Stimulated activated naive B cell treated with anti-CD40 and anti-IgM and Interleukin-4, amounts not matched to agents 10 μg/mL and 1 μg/mL and 100 μg/mL, for 72 hours (primary cell): ENCODE results near the gene DISP3.

Experiments
- ATAC-seq, 2 donors: fragments of 150-1000 bp; cut with Tn5 transposase; replicated peaks; 2 replicates each; pipeline ENCODE4 v1.10.0; 2021; ENCODE audit warnings: moderate library complexity in 1 of 2
- DNase-seq: peaks from one replicate; pipeline ENCODE4 v3.0.0; 2021
- H3K27ac Mint-ChIP-seq: one replicate; pipeline ENCODE4 v1.8.0; 2022; ENCODE audit warnings: mild to moderate bottlenecking, mixed read lengths
- H3K27me3 Mint-ChIP-seq, 2 donors: one replicate each; pipeline ENCODE4 v1.8.0; 2022; ENCODE audit warnings: mixed read lengths in 2 of 2
- H3K36me3 Mint-ChIP-seq, 2 donors: one replicate each; pipeline ENCODE4 v1.8.0; 2022; ENCODE audit warnings: mixed read lengths in 2 of 2, mild to moderate bottlenecking in 1 of 2
- H3K4me1 Mint-ChIP-seq, 2 donors: one replicate each; pipeline ENCODE4 v1.8.0; 2022; ENCODE audit warnings: mixed read lengths in 2 of 2, mild to moderate bottlenecking in 1 of 2
- H3K4me3 Mint-ChIP-seq, 2 donors: one replicate each; pipeline ENCODE4 v1.8.0; 2022; ENCODE audit warnings: mild to moderate bottlenecking in 2 of 2, mixed read lengths in 2 of 2, moderate library complexity in 1 of 2
- H3K9me3 Mint-ChIP-seq, 2 donors: one replicate each; pipeline ENCODE4 v1.8.0; 2022; ENCODE audit warnings: mixed read lengths in 2 of 2, mild to moderate bottlenecking in 1 of 2

Gene DISP3

GRCh38 chr1:11529763-11530730 lies 51.1 kb downstream of the DISP3 start:
- ATAC-seq (no peak), DNase-seq (no peak)
- Mint-ChIP-seq H3K27ac (no peak overlapping the region), H3K4me3 (no peak overlapping the region), H3K4me1 (no peaks in the 10 kb centered on the region), H3K27me3 (peaks cover 0 to 6% of the 10 kb centered on the region in 2 donors), H3K36me3 (no peaks in the 10 kb centered on the region), H3K9me3 (no peaks in the 10 kb centered on the region)

GRCh38 chr1:11530731-11531311 lies 51.9 kb downstream of the DISP3 start:
- Mint-ChIP-seq H3K36me3 (no peaks in the 10 kb centered on the region), H3K4me3 (no peak overlapping the region), H3K27me3 (peaks cover 0 to 6% of the 10 kb centered on the region in 2 donors), H3K9me3 (no peaks in the 10 kb centered on the region), H3K4me1 (no peaks in the 10 kb centered on the region), H3K27ac (no peak overlapping the region)
- ATAC-seq (no peak), DNase-seq (no peak)

DNA sequence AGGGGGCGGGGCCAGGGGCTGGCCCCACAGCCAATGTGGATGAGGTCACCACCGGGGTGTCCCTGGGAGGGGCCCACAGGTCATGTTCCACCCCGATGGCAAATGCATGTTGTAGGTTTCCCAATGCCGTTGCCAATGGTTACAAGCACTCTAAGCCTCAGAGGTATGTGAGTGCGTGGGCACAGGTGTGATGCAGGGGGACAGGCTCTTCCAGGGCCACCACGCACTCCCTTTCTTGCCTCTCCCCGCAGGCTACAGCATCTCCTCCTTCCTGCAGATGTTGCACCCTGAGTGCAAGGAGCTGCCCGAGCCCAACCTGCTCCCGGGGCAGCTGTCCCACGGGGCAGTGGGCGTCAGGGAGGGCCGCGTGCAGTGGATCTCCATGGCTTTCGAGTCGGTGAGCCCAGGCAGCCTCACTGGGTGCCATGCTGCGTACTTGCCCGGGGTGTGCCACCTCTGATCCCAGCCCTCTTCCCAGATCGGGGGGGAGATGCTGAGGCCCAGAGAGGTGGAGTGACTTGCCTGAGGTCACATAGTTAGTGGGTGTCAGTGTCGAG lies 52.4 kb downstream of the DISP3 start:
- Mint-ChIP-seq H3K9me3 (no peaks in the 10 kb centered on the region), H3K27me3 (peaks cover 0 to 6% of the 10 kb centered on the region in 2 donors), H3K36me3 (no peaks in the 10 kb centered on the region), H3K4me3 (no peak overlapping the region), H3K27ac (no peak overlapping the region), H3K4me1 (no peaks in the 10 kb centered on the region)
- ATAC-seq (no peak), DNase-seq (no peak)

GRCh38 chr1:11531943-11532342 lies 53.0 kb downstream of the DISP3 start:
- H3K4me1 Mint-ChIP-seq: no peaks in the 10 kb centered on the region
- no peak for ATAC-seq
- no peaks in the 10 kb centered on the region for H3K9me3 Mint-ChIP-seq
- H3K4me3 Mint-ChIP-seq: no peak overlapping the region
- no peak overlapping the region for H3K27ac Mint-ChIP-seq
- no peak for DNase-seq
- no peaks in the 10 kb centered on the region for H3K36me3 Mint-ChIP-seq
- H3K27me3 Mint-ChIP-seq: peaks cover 0 to 6% of the 10 kb centered on the region in 2 donors

- DNase-seq: no peak
Observed at GRCh38 chr1:11533790-11534787, 55.1 kb downstream of the DISP3 start.

GRCh38 chr1:11534846-11535245 lies 55.9 kb downstream of the DISP3 start:
- Mint-ChIP-seq H3K4me3 (no peak overlapping the region), H3K36me3 (no peaks in the 10 kb centered on the region), H3K27me3 (peaks cover 0 to 10% of the 10 kb centered on the region in 2 donors), H3K9me3 (no peaks in the 10 kb centered on the region), H3K4me1 (no peaks in the 10 kb centered on the region), H3K27ac (no peak overlapping the region)
- no peak for ATAC-seq
- DNase-seq: no peak

More at GRCh38 chr1:11533790-11534787, 55.1 kb downstream of the DISP3 start:
- no peaks in the 10 kb centered on the region for H3K4me1 Mint-ChIP-seq
- no peaks in the 10 kb centered on the region for H3K36me3 Mint-ChIP-seq
- peaks cover 0 to 6% of the 10 kb centered on the region in 2 donors for H3K27me3 Mint-ChIP-seq
- no peaks in the 10 kb centered on the region for H3K9me3 Mint-ChIP-seq
- H3K4me3 Mint-ChIP-seq: no peak overlapping the region
- H3K27ac Mint-ChIP-seq: no peak overlapping the region
- ATAC-seq: no peak

- Mint-ChIP-seq H3K4me3 (no peak overlapping the region), H3K9me3 (no peaks in the 10 kb centered on the region), H3K4me1 (no peaks in the 10 kb centered on the region), H3K27me3 (peaks cover 0 to 15% of the 10 kb centered on the region in 2 donors), H3K27ac (no peak overlapping the region), H3K36me3 (no peaks in the 10 kb centered on the region)
- no peak for DNase-seq
- no peak for ATAC-seq
Observed at GRCh38 chr1:11535316-11535715, 56.4 kb downstream of the DISP3 start.

DNA sequence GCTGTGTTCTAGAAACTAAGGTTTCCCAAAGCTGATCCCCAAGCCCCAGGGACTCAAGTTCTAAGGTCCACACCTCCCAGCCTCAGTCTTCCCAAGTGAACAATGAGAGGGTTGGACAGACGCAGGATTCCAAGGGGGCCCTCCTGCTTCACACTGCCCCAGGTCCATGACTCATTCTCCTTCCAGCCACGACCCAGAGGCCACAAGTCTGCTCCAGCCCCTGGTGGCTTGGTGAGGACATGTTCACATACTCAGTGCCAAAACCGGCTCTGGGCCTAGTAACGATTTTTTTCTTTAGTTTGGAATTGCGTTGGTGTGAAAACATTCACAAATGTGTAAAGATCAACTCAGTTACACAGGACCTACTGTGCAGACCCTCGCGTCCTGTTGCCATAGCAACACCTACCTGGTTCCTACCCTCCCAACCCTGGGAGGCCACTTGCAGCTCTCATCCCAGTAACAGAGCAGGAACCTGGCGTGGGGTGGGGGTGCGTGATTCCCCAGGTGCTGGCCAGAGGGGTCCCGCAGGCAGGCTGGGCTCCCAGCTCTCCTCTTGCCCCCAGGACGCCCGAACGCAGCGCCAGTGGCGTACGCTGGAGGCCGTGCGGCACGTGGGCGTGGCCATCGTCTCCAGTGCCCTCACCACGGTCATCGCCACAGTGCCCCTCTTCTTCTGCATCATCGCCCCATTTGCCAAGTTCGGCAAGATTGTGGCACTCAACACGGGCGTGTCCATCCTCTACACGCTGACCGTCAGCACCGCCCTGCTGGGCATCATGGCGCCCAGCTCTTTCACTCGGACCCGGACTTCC lies 57.0 kb downstream of the DISP3 start:
- ATAC-seq (no peak), DNase-seq (no peak)
- H3K27me3 Mint-ChIP-seq: peaks cover 2 to 14% of the 10 kb centered on the region in 2 donors
- H3K9me3 Mint-ChIP-seq: no peaks in the 10 kb centered on the region
- no peaks in the 10 kb centered on the region for H3K36me3 Mint-ChIP-seq
- H3K4me3 Mint-ChIP-seq: no peak overlapping the region
- no peaks in the 10 kb centered on the region for H3K4me1 Mint-ChIP-seq
- H3K27ac Mint-ChIP-seq: no peak overlapping the region

- Mint-ChIP-seq H3K4me1 (no peaks in the 10 kb centered on the region), H3K27ac (no peak overlapping the region), H3K4me3 (no peak overlapping the region), H3K36me3 (no peaks in the 10 kb centered on the region), H3K9me3 (no peaks in the 10 kb centered on the region), H3K27me3 (peaks cover 4 to 10% of the 10 kb centered on the region in 2 donors)
- DNase-seq (no peak), ATAC-seq (no peak)
Observed at GRCh38 chr1:11536573-11537379, 57.8 kb downstream of the DISP3 start.

GRCh38 chr1:11537380-11537764 lies 58.4 kb downstream of the DISP3 start:
- H3K9me3 Mint-ChIP-seq: no peaks in the 10 kb centered on the region

GRCh38 chr1:11537854-11538591 lies 59.1 kb downstream of the DISP3 start:
- Mint-ChIP-seq H3K27me3 (peaks cover 8 to 10% of the 10 kb centered on the region in 2 donors), H3K9me3 (no peaks in the 10 kb centered on the region), H3K36me3 (no peaks in the 10 kb centered on the region), H3K27ac (no peak overlapping the region), H3K4me1 (no peaks in the 10 kb centered on the region), H3K4me3 (no peak overlapping the region)
- no peak for DNase-seq
- ATAC-seq: no peak

More at GRCh38 chr1:11537380-11537764, 58.4 kb downstream of the DISP3 start:
- Mint-ChIP-seq H3K27ac (no peak overlapping the region), H3K27me3 (peaks cover 6 to 10% of the 10 kb centered on the region in 2 donors), H3K36me3 (no peaks in the 10 kb centered on the region), H3K4me3 (no peak overlapping the region), H3K4me1 (no peaks in the 10 kb centered on the region)
- no peak for DNase-seq
- ATAC-seq: no peak

DNA sequence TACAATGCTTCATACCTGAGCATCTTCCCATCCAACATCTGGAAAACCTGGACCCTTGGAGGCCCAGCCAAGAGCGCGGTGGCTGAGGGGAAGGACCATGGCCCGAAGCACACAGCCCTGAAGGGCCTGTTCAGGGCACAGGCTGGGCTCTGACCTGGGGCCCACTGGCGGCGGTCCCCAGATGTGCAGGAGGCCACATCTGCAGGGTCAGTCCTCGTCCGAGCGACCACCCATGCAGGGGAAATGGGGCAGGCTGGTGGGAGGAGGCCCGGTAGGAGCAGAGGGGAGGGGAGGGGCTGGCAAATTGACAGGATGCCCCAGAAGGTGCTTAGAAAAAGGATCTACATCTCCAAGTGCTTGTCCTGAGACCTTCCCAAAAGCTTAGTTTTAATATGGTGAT lies 59.9 kb downstream of the DISP3 start:
- no peak for ATAC-seq
- Mint-ChIP-seq H3K4me1 (no peaks in the 10 kb centered on the region), H3K9me3 (no peaks in the 10 kb centered on the region), H3K36me3 (no peaks in the 10 kb centered on the region), H3K27me3 (peaks cover 8 to 10% of the 10 kb centered on the region in 2 donors), H3K4me3 (no peak overlapping the region), H3K27ac (no peak overlapping the region)
- no peak for DNase-seq
